Hematopoietic multipotent progenitor cell (in vitro differentiated cells): Measurements from ENCODE around the gene PTMA. TPM values are rescaled to one million over a fixed set of nuclear protein-coding genes. Genes with fewer than 3 reads are reported as not detected.
A peak's percentile ranks its signal among the peaks of the same experiment; 100 is the strongest.

Experiments
- DNase-seq, 3 donors: peaks; one replicate each; pipeline ENCODE4 v3.0.0-alpha.2; 2011 to 2015; ENCODE audit warnings: low read depth in 2 of 3, low spot score in 2 of 3
- total RNA-seq: library from RNA; depleted of rRNA; stranded (reverse); fragments of >200 nt; gene quantifications from one replicate; pipeline ENCODE4 v1.2.3, GENCODE V29; 2012

PTMA gene
- total RNA-seq, 1 donor: 530 TPM

GRCh38 chr2:231714639-231715498, 6.5 kb downstream of the PTMA start:
- peak in 2 of 3 donors; percentile 69 to 82 for DNase-seq

GRCh38 chr2:231715499-231715837, 7.1 kb downstream of the PTMA start:
- DNase-seq: no peak

GRCh38 chr2:231715988-231716616, 7.8 kb downstream of the PTMA start:
- DNase-seq: no peak

GRCh38 chr2:231716666-231717280, 8.4 kb downstream of the PTMA start:
- no peak for DNase-seq

- peak in 1 of 3 donors; percentile 36 for DNase-seq
Observed at GRCh38 chr2:231717281-231718171, 9.2 kb downstream of the PTMA start.

GRCh38 chr2:231718799-231719198, 10.5 kb downstream of the PTMA start:
- no peak for DNase-seq

- DNase-seq: no peak
Observed at GRCh38 chr2:231720292-231720986, 12.1 kb downstream of the PTMA start.

GRCh38 chr2:231720987-231721966, 13.0 kb downstream of the PTMA start:
- DNase-seq: no peak

- no peak for DNase-seq
Observed at GRCh38 chr2:231722721-231723307, 14.5 kb downstream of the PTMA start.

- no peak for DNase-seq
Observed at GRCh38 chr2:231725476-231725875, 17.2 kb downstream of the PTMA start.

GRCh38 chr2:231726276-231726675, 18.0 kb downstream of the PTMA start:
- no peak for DNase-seq

- no peak for DNase-seq
Observed at GRCh38 chr2:231727621-231728020, 19.3 kb downstream of the PTMA start.

- DNase-seq: no peak
Observed at GRCh38 chr2:231732604-231733003, 24.3 kb downstream of the PTMA start.

GRCh38 chr2:231737761-231738160, 29.4 kb downstream of the PTMA start:
- DNase-seq: no peak

GRCh38 chr2:231743376-231744116, 35.2 kb downstream of the PTMA start:
- no peak for DNase-seq

GRCh38 chr2:231745303-231746038, 37.1 kb downstream of the PTMA start:
- DNase-seq: no peak
